Osteoblast (primary cell): ENCODE measurements around the gene RNF112. TPM values are rescaled to one million over a fixed set of nuclear protein-coding genes. Genes with fewer than 3 reads are reported as not detected.
"Not testable (repeated sequence)": the region's sequence is repeated elsewhere in the genome, so short reads cannot be mapped to it uniquely, and the experiment has no call there.

Experiments used
- DNase-seq: peaks from one replicate; pipeline ENCODE4 v3.0.0; 2011; ENCODE audit warnings: low spot score, mixed read lengths; ENCODE audit not compliant: insufficient read length; ENCODE audit errors: missing footprints
- H2AFZ ChIP-seq: 2 replicates; pipeline ENCODE4 v1.6.0; 2011; ENCODE audit warnings: mild to moderate bottlenecking, low read length
- H3K27ac ChIP-seq: 2 replicates; pipeline ENCODE4 v1.5.1; 2011; ENCODE audit warnings: mild to moderate bottlenecking, low read depth, low read length, moderate library complexity
- H3K27me3 ChIP-seq: 2 replicates; pipeline ENCODE4 v1.6.0; 2012; ENCODE audit warnings: mild to moderate bottlenecking, control low read depth, inconsistent platforms, low read length, moderate library complexity; ENCODE audit not compliant: insufficient read depth
- H3K36me3 ChIP-seq: 2 replicates; pipeline ENCODE4 v1.5.1; 2011; ENCODE audit warnings: mild to moderate bottlenecking, low read length, control low read depth, moderate library complexity; ENCODE audit not compliant: insufficient read depth
- H3K4me1 ChIP-seq: 2 replicates; pipeline ENCODE4 v1.5.1; 2011; ENCODE audit warnings: mild to moderate bottlenecking, low read length, control low read depth, moderate library complexity; ENCODE audit not compliant: insufficient read depth
- H3K4me2 ChIP-seq: 2 replicates; pipeline ENCODE4 v1.6.0; 2011; ENCODE audit warnings: mild to moderate bottlenecking, low read length; ENCODE audit not compliant: insufficient read depth
- H3K4me3 ChIP-seq: fragments of 200-600 bp; sonication (generic); 3 replicates; pipeline ENCODE4 v1.5.1; 2012; ENCODE audit warnings: mild to moderate bottlenecking, low read length, inconsistent platforms; ENCODE audit not compliant: insufficient read depth
- H3K79me2 ChIP-seq: 2 replicates; pipeline ENCODE4 v1.6.0; 2012; ENCODE audit warnings: mild to moderate bottlenecking, low read length, control low read depth, inconsistent platforms; ENCODE audit not compliant: insufficient read depth
- H3K9me3 ChIP-seq: 2 replicates; pipeline ENCODE4 v1.5.1; 2011; ENCODE audit warnings: low read depth, low read length, control low read depth
- H4K20me1 ChIP-seq: 2 replicates; pipeline ENCODE4 v1.6.0; 2012; ENCODE audit warnings: mild to moderate bottlenecking, low read length, control low read depth; ENCODE audit not compliant: insufficient read depth
- total RNA-seq: library from RNA; depleted of rRNA; stranded (reverse); fragments of >200 nt; gene quantifications from 2 replicates; pipeline ENCODE4 v1.2.3, GENCODE V29; 2012
- TF ChIP-seq, protein P1 (sequence below): IDR thresholded peaks from 2 replicates; pipeline ENCODE4 v1.5.1; 2011; ENCODE audit warnings: mild to moderate bottlenecking, low read depth, low read length, moderate library complexity; ENCODE audit errors: extremely low read depth

RNF112 gene
- total RNA-seq, 1 donor: 0.36 TPM

DNA sequence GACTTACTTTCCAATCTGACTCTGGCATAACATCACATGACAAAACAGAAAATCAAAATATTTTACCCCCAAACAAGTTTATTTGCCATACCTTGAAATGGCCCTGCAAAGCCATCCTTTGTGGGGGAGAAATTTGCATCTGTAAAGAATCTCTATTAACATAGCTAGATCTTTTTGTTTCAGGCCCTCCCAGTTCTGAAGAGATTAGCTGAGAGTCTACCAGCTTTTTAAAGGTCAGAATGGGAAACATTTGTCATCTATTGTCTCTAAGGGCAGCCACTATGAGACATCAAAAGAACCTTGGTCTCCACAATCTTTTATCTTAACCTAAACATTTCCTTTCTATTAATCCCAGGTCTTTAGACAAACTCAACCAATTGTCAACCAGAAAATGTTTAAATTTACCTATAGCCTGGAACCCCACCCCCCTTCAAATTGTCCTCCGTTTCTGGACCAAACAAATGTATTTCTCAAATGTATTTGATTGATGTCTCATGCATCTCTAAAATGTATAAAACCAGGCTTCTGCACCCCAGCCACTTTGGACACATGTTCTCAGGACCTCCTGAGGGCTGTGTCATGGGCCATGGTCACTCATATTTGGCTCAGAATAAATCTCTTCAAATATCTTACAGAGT is 48.1 kb downstream of the RNF112 start:
- H3K4me2 ChIP-seq, H3K4me3 ChIP-seq, H2AFZ ChIP-seq, H4K20me1 ChIP-seq, H3K9me3 ChIP-seq, H3K36me3 ChIP-seq, H3K4me1 ChIP-seq, H3K27ac ChIP-seq, DNase-seq, H3K79me2 ChIP-seq: not testable (repeated sequence)
- peaks cover 13% of the 10 kb centered on the region for H3K27me3 ChIP-seq

DNA sequence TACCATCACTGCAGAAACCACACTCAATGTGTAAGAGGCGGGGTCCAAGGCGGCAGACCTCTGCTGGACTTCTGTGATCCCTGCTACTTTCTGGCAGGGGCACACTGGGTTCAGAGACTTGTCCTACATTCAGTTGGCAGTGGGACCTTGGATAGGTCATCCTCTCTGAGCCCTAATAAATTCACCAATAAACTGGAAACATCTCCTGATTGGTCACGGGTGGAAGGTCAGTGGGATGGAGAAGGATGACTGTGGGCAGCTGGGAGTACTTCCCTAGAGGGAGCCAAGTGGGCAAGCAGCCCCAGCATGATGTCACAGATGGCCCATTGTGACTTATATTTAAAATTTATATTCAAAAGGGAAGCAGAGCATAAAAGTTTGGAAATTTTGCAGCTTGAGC is 49.7 kb downstream of the RNF112 start:
- Histone ChIP-seq H3K9me3 (no peaks in the 10 kb centered on the region), H3K4me1 (peaks cover 4% of the 10 kb centered on the region), H2AFZ (no peak overlapping the region), H3K4me2 (no peak overlapping the region), H3K27me3 (no peaks in the 10 kb centered on the region), H3K27ac (no peak overlapping the region), H3K4me3 (no peak overlapping the region), H4K20me1 (no peaks in the 10 kb centered on the region), H3K79me2 (no peaks in the 10 kb centered on the region), H3K36me3 (no peaks in the 10 kb centered on the region)
- TF ChIP-seq, protein P1, sequence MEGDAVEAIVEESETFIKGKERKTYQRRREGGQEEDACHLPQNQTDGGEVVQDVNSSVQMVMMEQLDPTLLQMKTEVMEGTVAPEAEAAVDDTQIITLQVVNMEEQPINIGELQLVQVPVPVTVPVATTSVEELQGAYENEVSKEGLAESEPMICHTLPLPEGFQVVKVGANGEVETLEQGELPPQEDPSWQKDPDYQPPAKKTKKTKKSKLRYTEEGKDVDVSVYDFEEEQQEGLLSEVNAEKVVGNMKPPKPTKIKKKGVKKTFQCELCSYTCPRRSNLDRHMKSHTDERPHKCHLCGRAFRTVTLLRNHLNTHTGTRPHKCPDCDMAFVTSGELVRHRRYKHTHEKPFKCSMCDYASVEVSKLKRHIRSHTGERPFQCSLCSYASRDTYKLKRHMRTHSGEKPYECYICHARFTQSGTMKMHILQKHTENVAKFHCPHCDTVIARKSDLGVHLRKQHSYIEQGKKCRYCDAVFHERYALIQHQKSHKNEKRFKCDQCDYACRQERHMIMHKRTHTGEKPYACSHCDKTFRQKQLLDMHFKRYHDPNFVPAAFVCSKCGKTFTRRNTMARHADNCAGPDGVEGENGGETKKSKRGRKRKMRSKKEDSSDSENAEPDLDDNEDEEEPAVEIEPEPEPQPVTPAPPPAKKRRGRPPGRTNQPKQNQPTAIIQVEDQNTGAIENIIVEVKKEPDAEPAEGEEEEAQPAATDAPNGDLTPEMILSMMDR: no peak
- no peak for DNase-seq

DNA sequence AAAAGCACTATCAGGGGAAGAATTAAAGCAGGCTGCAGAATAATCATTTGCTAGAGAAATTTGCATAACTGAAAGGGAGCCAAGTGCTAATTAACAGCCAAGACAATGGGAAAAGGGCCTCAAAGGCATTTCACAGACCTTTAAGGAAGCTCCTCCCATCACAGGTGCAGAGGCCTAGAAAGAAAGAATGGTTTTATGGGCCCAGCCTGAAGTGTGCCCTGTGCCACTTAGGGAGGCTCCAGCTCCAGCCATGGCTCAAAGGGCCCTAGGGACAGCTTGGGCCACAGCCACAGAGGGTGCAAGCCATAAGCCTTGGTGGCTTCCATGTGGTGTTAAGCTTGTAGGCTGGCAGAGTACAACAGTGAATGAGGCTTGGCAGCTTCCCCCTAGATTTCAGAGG is 50.1 kb downstream of the RNF112 start:
- Histone ChIP-seq H3K4me1 (peaks cover 4% of the 10 kb centered on the region), H3K4me3 (no peak overlapping the region), H3K79me2 (no peaks in the 10 kb centered on the region), H4K20me1 (no peaks in the 10 kb centered on the region), H3K27ac (no peak overlapping the region), H3K36me3 (no peaks in the 10 kb centered on the region), H3K27me3 (no peaks in the 10 kb centered on the region), H3K4me2 (no peak overlapping the region), H2AFZ (no peak overlapping the region), H3K9me3 (no peaks in the 10 kb centered on the region)
- DNase-seq: no peak
- TF ChIP-seq, protein P1: no peak

DNA sequence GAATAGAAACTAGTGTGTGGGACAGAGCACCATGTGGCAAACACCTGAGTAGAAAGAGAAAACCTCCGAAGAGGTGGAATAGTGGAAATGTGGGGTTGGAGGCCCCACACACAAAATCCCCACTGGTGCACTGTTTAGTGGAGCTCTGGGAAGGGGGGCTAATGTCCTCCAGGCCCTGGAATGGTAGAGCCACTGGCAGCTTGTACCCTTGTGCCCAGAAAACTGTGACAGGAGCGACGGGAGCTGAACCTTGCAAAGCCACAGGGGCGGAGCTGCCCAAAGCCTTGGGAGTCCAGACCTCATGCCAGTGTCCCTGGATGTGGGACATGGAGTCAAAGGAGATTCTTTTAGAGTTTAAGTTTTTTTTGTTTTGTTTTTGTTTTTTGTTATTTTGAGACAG is 50.6 kb downstream of the RNF112 start:
- H4K20me1 ChIP-seq: no peaks in the 10 kb centered on the region
- no peaks in the 10 kb centered on the region for H3K27me3 ChIP-seq
- DNase-seq: no peak
- peaks cover 4% of the 10 kb centered on the region for H3K4me1 ChIP-seq
- no peak overlapping the region for H3K4me3 ChIP-seq
- no peak overlapping the region for H3K27ac ChIP-seq
- no peaks in the 10 kb centered on the region for H3K79me2 ChIP-seq
- H2AFZ ChIP-seq: no peak overlapping the region
- H3K4me2 ChIP-seq: no peak overlapping the region
- no peaks in the 10 kb centered on the region for H3K9me3 ChIP-seq
- no peaks in the 10 kb centered on the region for H3K36me3 ChIP-seq
- TF ChIP-seq, protein P1: no peak

DNA sequence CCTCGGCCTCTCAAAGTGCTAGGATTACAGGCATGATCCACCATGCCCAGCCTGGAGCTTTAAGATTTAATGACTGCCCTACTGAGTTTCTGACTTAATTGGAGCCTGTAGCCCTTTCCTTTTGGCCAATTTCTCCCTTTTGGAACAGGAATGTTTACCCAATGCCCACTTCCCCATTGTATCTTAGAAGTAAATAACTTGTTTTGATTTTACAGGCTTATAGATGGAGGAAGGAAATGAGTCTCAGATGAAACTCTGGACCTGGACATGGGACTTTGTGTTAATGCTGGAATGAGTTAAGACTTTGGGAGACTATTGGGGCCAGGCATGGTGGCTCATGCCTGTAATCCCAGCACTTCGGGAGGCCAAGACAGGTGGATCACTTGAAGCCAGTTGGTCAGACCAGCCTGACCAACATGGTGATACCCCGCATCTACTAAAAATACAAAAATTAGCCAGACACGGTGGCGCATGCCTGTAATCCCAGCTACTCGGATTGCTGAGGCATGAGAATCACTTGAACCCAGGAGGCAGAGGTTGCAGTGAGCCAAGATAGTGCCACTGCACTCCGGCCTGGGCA is 51.5 kb downstream of the RNF112 start:
- not testable (repeated sequence) for H3K4me3 ChIP-seq, H3K9me3 ChIP-seq, H2AFZ ChIP-seq, DNase-seq, H3K36me3 ChIP-seq, H3K27me3 ChIP-seq, H3K27ac ChIP-seq, H3K4me1 ChIP-seq, H3K79me2 ChIP-seq, H3K4me2 ChIP-seq, H4K20me1 ChIP-seq
